Body of pancreas (tissue), 4 donors: ENCODE data around the gene LAMA2.

ENCODE experiments used
- CTCF ChIP-seq, 7 experiments: fragments of 450-650 bp in 4 of 7; fragments of 200-600 bp in 3 of 7; sonication (generic) in 3 of 7; IDR thresholded peaks; one replicate each; pipeline ENCODE4 v1.5.1; 2016 to 2019; ENCODE audit warnings: antibody characterized with exemption in 7 of 7
- POLR2A ChIP-seq, 3 donors: fragments of 450-650 bp; IDR thresholded peaks; one replicate each; pipeline ENCODE4 v1.6.1; 2016; ENCODE audit warnings: antibody characterized with exemption in 3 of 3, mild to moderate bottlenecking in 2 of 3

GRCh38 chr6:129281168-129281796 lies 398.3 kb downstream of the LAMA2 start:
- TF ChIP-seq CTCF (IDR thresholded peaks at IDR 0.05) (no peak), POLR2A (IDR thresholded peaks at IDR 0.05) (no peak)
